WTC11 (cell line): ENCODE measurements around the gene FOXC1. TPM values are rescaled to one million over a fixed set of nuclear protein-coding genes. Genes with fewer than 3 reads are reported as not detected.

Source experiments
- ATAC-seq: fragments of 200-7000 bp; cut with Tn5 transposase; 2 replicates; pipeline ENCODE4 v1.10.0; 2021; ENCODE audit warnings: mild to moderate bottlenecking, moderate library complexity
- CTCF ChIA-PET: fragments of 300-600 bp; sonication (Branson Sonifier 250); formaldehyde crosslinking; loops from one replicate; lab custom pipeline; 2021; ENCODE audit warnings: antibody characterized with exemption; lab: Charles Lee
- POLR2A ChIA-PET: fragments of 350-600 bp; sonication (Branson Sonifier 250); formaldehyde crosslinking; loops from one replicate; lab custom pipeline; 2021; ENCODE audit warnings: antibody characterized with exemption; lab: Charles Lee
- DNase-seq: peaks from one replicate; pipeline ENCODE4 v3.0.0; 2021; ENCODE audit warnings: low spot score
- H3K27ac Mint-ChIP-seq: 2 replicates; pipeline ENCODE4 v1.8.0; 2021; ENCODE audit warnings: mixed read lengths
- H3K27me3 Mint-ChIP-seq: 2 replicates; pipeline ENCODE4 v1.8.0; 2021; ENCODE audit warnings: low read depth, mild to moderate bottlenecking, moderate library complexity, mixed read lengths
- H3K36me3 Mint-ChIP-seq: 2 replicates; pipeline ENCODE4 v1.8.0; 2021; ENCODE audit warnings: mixed read lengths
- H3K4me1 Mint-ChIP-seq: 2 replicates; pipeline ENCODE4 v1.8.0; 2022; ENCODE audit warnings: mixed read lengths
- H3K4me3 Mint-ChIP-seq: 2 replicates; pipeline ENCODE4 v1.8.0; 2021; ENCODE audit warnings: mild to moderate bottlenecking, moderate library complexity, mixed read lengths
- H3K9me3 Mint-ChIP-seq: 2 replicates; pipeline ENCODE4 v1.8.0; 2021; ENCODE audit warnings: mixed read lengths
- ATF1 ChIP-seq: sonication (generic); formaldehyde crosslinking; IDR thresholded peaks from 2 replicates; pipeline ENCODE4 v1.8.1; 2023; ENCODE audit warnings: mild to moderate bottlenecking, moderate library complexity, missing genetic modification reagents
- CBFB ChIP-seq: sonication (generic); formaldehyde crosslinking; IDR thresholded peaks from 2 replicates; pipeline ENCODE4 v1.8.1; 2022; ENCODE audit warnings: mild to moderate bottlenecking, low read depth, missing genetic modification reagents
- CREB1 ChIP-seq: sonication (generic); formaldehyde crosslinking; IDR thresholded peaks from 2 replicates; pipeline ENCODE4 v1.8.0; 2023; ENCODE audit warnings: mild to moderate bottlenecking, missing genetic modification reagents
- CREM ChIP-seq: sonication (generic); formaldehyde crosslinking; IDR thresholded peaks from 2 replicates; pipeline ENCODE4 v1.8.1; 2022; ENCODE audit warnings: mild to moderate bottlenecking, missing genetic modification reagents, moderate library complexity
- ESRRA ChIP-seq: sonication (generic); formaldehyde crosslinking; IDR thresholded peaks from 2 replicates; pipeline ENCODE4 v1.8.1; 2022; ENCODE audit warnings: mild to moderate bottlenecking, missing genetic modification reagents, borderline replicate concordance
- ETV6 ChIP-seq: sonication (generic); formaldehyde crosslinking; IDR thresholded peaks from 2 replicates; pipeline ENCODE4 v1.8.1; 2022; ENCODE audit warnings: mild to moderate bottlenecking, missing genetic modification reagents
- FOXJ3 ChIP-seq: sonication (generic); formaldehyde crosslinking; IDR thresholded peaks from 2 replicates; pipeline ENCODE4 v1.9.0; 2021; ENCODE audit warnings: missing genetic modification reagents, mild to moderate bottlenecking, borderline replicate concordance
- HMGA2 ChIP-seq: fragments of 250-450 bp; sonication (Bioruptor Pico); IDR thresholded peaks from 2 replicates; pipeline ENCODE4 v1.4.0; 2021; ENCODE audit warnings: mild to moderate bottlenecking, moderate library complexity
- IRF2 ChIP-seq: sonication (generic); formaldehyde crosslinking; IDR thresholded peaks from 2 replicates; pipeline ENCODE4 v1.8.0; 2022; ENCODE audit warnings: low read depth, missing genetic modification reagents, borderline replicate concordance
- JAZF1 ChIP-seq: fragments of 250-450 bp; sonication (Bioruptor Pico); IDR thresholded peaks from 2 replicates; pipeline ENCODE4 v1.9.0; 2021; ENCODE audit warnings: moderate library complexity, mild to moderate bottlenecking, inconsistent platforms
- NR1H2 ChIP-seq: sonication (generic); formaldehyde crosslinking; IDR thresholded peaks from 2 replicates; pipeline ENCODE4 v1.9.0; 2021; ENCODE audit warnings: mild to moderate bottlenecking, moderate library complexity, missing genetic modification reagents
- NR2C2 ChIP-seq: sonication (generic); formaldehyde crosslinking; IDR thresholded peaks from 2 replicates; pipeline ENCODE4 v1.8.0; 2022; ENCODE audit warnings: mild to moderate bottlenecking, missing genetic modification reagents
- PRRX2 ChIP-seq: fragments of 250-450 bp; sonication (Bioruptor Pico); IDR thresholded peaks from 2 replicates; pipeline ENCODE4 v1.8.0; 2021; ENCODE audit warnings: mild to moderate bottlenecking
- RELA ChIP-seq: sonication (generic); formaldehyde crosslinking; IDR thresholded peaks from 2 replicates; pipeline ENCODE4 v1.8.1; 2022; ENCODE audit warnings: missing genetic modification reagents, mild to moderate bottlenecking, borderline replicate concordance
- TEAD4 ChIP-seq: sonication (generic); formaldehyde crosslinking; IDR thresholded peaks from 2 replicates; pipeline ENCODE4 v1.8.0; 2022; ENCODE audit warnings: mild to moderate bottlenecking, missing genetic modification reagents
- TP53 ChIP-seq: sonication (generic); formaldehyde crosslinking; IDR thresholded peaks from 2 replicates; pipeline ENCODE4 v1.8.1; 2023; ENCODE audit warnings: mild to moderate bottlenecking, missing genetic modification reagents
- ZNF138 ChIP-seq: sonication (generic); formaldehyde crosslinking; conservative IDR thresholded peaks from 2 replicates; pipeline ENCODE4 v1.8.1; 2022; ENCODE audit warnings: mild to moderate bottlenecking, moderate library complexity, missing genetic modification reagents
- total RNA-seq: library from RNA; stranded (reverse); gene quantifications from 3 replicates; pipeline ENCODE4 v1.2.3, GENCODE V29; 2021
- TF ChIP-seq, protein P1 (sequence below): sonication (generic); formaldehyde crosslinking; IDR thresholded peaks from 2 replicates; pipeline ENCODE4 v1.8.1; 2023; ENCODE audit warnings: mild to moderate bottlenecking, missing genetic modification reagents
- TF ChIP-seq, protein P2 (sequence below): sonication (generic); formaldehyde crosslinking; IDR thresholded peaks from 2 replicates; pipeline ENCODE4 v1.8.0; 2022; ENCODE audit warnings: mild to moderate bottlenecking, missing genetic modification reagents
- TF ChIP-seq, protein P3 (sequence below): sonication (generic); formaldehyde crosslinking; IDR thresholded peaks from 2 replicates; pipeline ENCODE4 v1.8.0; 2022; ENCODE audit warnings: mild to moderate bottlenecking, missing genetic modification reagents
- TF ChIP-seq, protein P4 (sequence below): sonication (generic); formaldehyde crosslinking; IDR thresholded peaks from 2 replicates; pipeline ENCODE4 v1.8.1; 2022; ENCODE audit warnings: mild to moderate bottlenecking, missing genetic modification reagents, moderate library complexity, borderline replicate concordance
- TF ChIP-seq, protein P5 (sequence below): fragments of 250-450 bp; sonication (Bioruptor Pico); IDR thresholded peaks from 2 replicates; pipeline ENCODE4 v1.8.0; 2021; ENCODE audit warnings: mild to moderate bottlenecking
- TF ChIP-seq, protein P6 (sequence below): sonication (generic); formaldehyde crosslinking; IDR thresholded peaks from 2 replicates; pipeline ENCODE4 v1.8.1; 2022; ENCODE audit warnings: low read depth, missing genetic modification reagents, borderline replicate concordance

The FOXC1 gene
- total RNA-seq, 1 experiment from 2014 or later = 10.7 TPM

DNA sequence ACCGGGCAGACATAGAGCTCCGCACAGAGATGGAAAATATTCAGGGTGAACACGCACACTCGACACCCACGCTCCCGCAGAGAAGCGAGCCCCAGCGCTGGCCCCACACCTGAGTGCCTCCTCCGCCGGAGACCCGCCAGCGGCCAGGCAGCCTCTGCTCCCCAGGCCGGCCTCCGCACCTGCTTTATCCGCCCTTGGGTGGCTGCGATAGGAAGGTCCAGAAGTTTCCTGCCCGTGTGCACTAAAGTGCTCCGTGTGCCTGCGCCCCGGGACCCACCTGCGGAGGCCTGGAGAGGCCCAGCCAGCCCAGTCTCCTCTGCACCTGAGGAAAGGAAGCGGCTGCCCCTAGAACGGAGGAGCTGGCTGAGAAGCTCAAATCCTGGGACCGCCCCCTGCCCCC, 10.8 kb upstream of the FOXC1 start:
- TF ChIP-seq JAZF1 (no peak), ZNF138 (CRISPR knock-in tag) (no peak), TEAD4 (CRISPR knock-in tag) (no peak), NR2C2 (CRISPR knock-in tag) (no peak), CREM (CRISPR knock-in tag) (no peak), ESRRA (CRISPR knock-in tag) (no peak), IRF2 (CRISPR knock-in tag) (no peak), CBFB (CRISPR knock-in tag) (no peak), HMGA2 (CRISPR knock-in tag) (no peak), NR1H2 (CRISPR knock-in tag) (no peak)
- TF ChIP-seq, protein P1, sequence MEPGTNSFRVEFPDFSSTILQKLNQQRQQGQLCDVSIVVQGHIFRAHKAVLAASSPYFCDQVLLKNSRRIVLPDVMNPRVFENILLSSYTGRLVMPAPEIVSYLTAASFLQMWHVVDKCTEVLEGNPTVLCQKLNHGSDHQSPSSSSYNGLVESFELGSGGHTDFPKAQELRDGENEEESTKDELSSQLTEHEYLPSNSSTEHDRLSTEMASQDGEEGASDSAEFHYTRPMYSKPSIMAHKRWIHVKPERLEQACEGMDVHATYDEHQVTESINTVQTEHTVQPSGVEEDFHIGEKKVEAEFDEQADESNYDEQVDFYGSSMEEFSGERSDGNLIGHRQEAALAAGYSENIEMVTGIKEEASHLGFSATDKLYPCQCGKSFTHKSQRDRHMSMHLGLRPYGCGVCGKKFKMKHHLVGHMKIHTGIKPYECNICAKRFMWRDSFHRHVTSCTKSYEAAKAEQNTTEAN (CRISPR knock-in tag) = no peak
- TF ChIP-seq, protein P2, sequence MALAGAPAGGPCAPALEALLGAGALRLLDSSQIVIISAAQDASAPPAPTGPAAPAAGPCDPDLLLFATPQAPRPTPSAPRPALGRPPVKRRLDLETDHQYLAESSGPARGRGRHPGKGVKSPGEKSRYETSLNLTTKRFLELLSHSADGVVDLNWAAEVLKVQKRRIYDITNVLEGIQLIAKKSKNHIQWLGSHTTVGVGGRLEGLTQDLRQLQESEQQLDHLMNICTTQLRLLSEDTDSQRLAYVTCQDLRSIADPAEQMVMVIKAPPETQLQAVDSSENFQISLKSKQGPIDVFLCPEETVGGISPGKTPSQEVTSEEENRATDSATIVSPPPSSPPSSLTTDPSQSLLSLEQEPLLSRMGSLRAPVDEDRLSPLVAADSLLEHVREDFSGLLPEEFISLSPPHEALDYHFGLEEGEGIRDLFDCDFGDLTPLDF (CRISPR knock-in tag) = no peak
- TF ChIP-seq, protein P3, sequence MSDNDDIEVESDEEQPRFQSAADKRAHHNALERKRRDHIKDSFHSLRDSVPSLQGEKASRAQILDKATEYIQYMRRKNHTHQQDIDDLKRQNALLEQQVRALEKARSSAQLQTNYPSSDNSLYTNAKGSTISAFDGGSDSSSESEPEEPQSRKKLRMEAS (CRISPR knock-in tag) = no peak
- TF ChIP-seq, protein P4, sequence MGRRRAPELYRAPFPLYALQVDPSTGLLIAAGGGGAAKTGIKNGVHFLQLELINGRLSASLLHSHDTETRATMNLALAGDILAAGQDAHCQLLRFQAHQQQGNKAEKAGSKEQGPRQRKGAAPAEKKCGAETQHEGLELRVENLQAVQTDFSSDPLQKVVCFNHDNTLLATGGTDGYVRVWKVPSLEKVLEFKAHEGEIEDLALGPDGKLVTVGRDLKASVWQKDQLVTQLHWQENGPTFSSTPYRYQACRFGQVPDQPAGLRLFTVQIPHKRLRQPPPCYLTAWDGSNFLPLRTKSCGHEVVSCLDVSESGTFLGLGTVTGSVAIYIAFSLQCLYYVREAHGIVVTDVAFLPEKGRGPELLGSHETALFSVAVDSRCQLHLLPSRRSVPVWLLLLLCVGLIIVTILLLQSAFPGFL (CRISPR knock-in tag) = no peak
- TF ChIP-seq, protein P5, sequence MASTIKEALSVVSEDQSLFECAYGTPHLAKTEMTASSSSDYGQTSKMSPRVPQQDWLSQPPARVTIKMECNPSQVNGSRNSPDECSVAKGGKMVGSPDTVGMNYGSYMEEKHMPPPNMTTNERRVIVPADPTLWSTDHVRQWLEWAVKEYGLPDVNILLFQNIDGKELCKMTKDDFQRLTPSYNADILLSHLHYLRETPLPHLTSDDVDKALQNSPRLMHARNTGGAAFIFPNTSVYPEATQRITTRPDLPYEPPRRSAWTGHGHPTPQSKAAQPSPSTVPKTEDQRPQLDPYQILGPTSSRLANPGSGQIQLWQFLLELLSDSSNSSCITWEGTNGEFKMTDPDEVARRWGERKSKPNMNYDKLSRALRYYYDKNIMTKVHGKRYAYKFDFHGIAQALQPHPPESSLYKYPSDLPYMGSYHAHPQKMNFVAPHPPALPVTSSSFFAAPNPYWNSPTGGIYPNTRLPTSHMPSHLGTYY (CRISPR knock-in tag) = no peak
- TF ChIP-seq, protein P6, sequence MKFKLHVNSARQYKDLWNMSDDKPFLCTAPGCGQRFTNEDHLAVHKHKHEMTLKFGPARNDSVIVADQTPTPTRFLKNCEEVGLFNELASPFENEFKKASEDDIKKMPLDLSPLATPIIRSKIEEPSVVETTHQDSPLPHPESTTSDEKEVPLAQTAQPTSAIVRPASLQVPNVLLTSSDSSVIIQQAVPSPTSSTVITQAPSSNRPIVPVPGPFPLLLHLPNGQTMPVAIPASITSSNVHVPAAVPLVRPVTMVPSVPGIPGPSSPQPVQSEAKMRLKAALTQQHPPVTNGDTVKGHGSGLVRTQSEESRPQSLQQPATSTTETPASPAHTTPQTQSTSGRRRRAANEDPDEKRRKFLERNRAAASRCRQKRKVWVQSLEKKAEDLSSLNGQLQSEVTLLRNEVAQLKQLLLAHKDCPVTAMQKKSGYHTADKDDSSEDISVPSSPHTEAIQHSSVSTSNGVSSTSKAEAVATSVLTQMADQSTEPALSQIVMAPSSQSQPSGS (CRISPR knock-in tag) = no peak
- POLR2A ChIA-PET = no interaction called here
- peaks cover 57% of the 10 kb centered on the region for H3K27me3 Mint-ChIP-seq
- H3K4me3 Mint-ChIP-seq = no peak overlapping the region
- DNase-seq (no peak), ATAC-seq (no peak; the same call in 1 of the 2 replicates)
- H3K36me3 Mint-ChIP-seq = no peaks in the 10 kb centered on the region
- peaks cover 31% of the 10 kb centered on the region for H3K4me1 Mint-ChIP-seq
- CTCF ChIA-PET = interaction anchor here (1.7 kb wide), 1 partner anchor 16 kb away, joined by 5 read pairs; no protein-coding TSS in a partner anchor
- no peaks in the 10 kb centered on the region for H3K9me3 Mint-ChIP-seq
- H3K27ac Mint-ChIP-seq = no peak overlapping the region

DNA sequence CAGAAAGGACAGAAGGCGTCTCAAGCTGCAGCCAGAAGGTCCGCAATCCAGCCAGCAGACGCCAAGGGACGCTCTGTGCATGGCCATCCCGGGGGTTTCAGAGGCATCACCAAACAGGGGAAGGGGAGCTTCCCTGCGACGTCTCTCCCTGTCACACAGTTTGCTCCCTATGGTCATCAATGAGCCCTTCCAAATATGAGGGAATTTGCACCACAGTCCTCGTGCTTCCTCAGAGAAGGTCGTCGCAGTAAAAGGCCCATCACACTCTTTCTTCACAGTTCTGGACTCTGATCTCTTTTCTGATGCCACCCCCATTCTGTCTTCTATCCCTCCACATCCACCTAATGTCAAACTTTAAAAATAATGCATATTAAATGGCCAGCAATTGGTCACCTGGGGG, 10.2 kb upstream of the FOXC1 start:
- Mint-ChIP-seq H3K27me3 (peaks cover 59% of the 10 kb centered on the region), H3K4me1 (peaks cover 32% of the 10 kb centered on the region), H3K4me3 (no peak overlapping the region), H3K27ac (no peak overlapping the region), H3K36me3 (no peaks in the 10 kb centered on the region), H3K9me3 (no peaks in the 10 kb centered on the region)
- ChIA-PET CTCF (interaction anchor here (1.7 kb wide), 1 partner anchor 15 kb away, joined by 5 read pairs; no protein-coding TSS in a partner anchor), POLR2A (no interaction called here)
- DNase-seq (no peak), ATAC-seq (no peak)
- TF ChIP-seq, protein P5 (CRISPR knock-in tag) = no peak
- TF ChIP-seq ATF1 (no peak), PRRX2 (CRISPR knock-in tag) (no peak), CREM (CRISPR knock-in tag) (no peak), TP53 (CRISPR knock-in tag) (no peak), FOXJ3 (CRISPR knock-in tag) (no peak), ETV6 (CRISPR knock-in tag) (no peak), RELA (no peak), CREB1 (CRISPR knock-in tag) (no peak)
- TF ChIP-seq, protein P4 (CRISPR knock-in tag) = no peak
- TF ChIP-seq, protein P1 (CRISPR knock-in tag) = no peak
- TF ChIP-seq, protein P2 (CRISPR knock-in tag) = no peak
